Neural crest cell (in vitro differentiated cells): ENCODE measurements around the gene RASA3. TPM values are rescaled to one million over a fixed set of nuclear protein-coding genes. Genes with fewer than 3 reads are reported as not detected.
A peak's percentile ranks its signal among the peaks of the same experiment; 100 is the strongest.

ENCODE experiments used
- DNase-seq: peaks from one replicate; pipeline ENCODE4 v3.0.0; 2021; ENCODE audit warnings: low read depth, mixed read lengths, low spot score
- H3K27ac Mint-ChIP-seq: one replicate; pipeline ENCODE4 v1.8.0; 2021; ENCODE audit warnings: mild to moderate bottlenecking, mixed read lengths; ENCODE audit not compliant: unreplicated experiment
- H3K27me3 Mint-ChIP-seq: 2 replicates; pipeline ENCODE4 v1.8.0; 2021; ENCODE audit warnings: low read depth, mild to moderate bottlenecking, mixed read lengths
- H3K36me3 Mint-ChIP-seq: 2 replicates; pipeline ENCODE4 v1.8.0; 2021; ENCODE audit warnings: low read depth, mild to moderate bottlenecking, mixed read lengths
- H3K4me1 Mint-ChIP-seq: 2 replicates; pipeline ENCODE4 v1.8.0; 2021; ENCODE audit warnings: mixed read lengths
- H3K4me3 Mint-ChIP-seq: one replicate; pipeline ENCODE4 v1.8.0; 2021; ENCODE audit warnings: mild to moderate bottlenecking, mixed read lengths
- H3K9me3 Mint-ChIP-seq: 2 replicates; pipeline ENCODE4 v1.8.0; 2021; ENCODE audit warnings: mixed read lengths
- CTCF ChIP-seq: fragments of 200-600 bp; sonication (generic); conservative IDR thresholded peaks from 2 replicates; pipeline ENCODE4 v1.5.0; 2021; ENCODE audit warnings: antibody characterized with exemption, mild to moderate bottlenecking
- total RNA-seq: library from RNA; stranded (reverse); gene quantifications from 2 replicates; pipeline ENCODE4 v1.2.1, GENCODE V29; 2021

Gene RASA3
- total RNA-seq, 1 donor from 2014 or later = 29.5 TPM

GRCh38 chr13:114046431-114046975 lies 85.9 kb downstream of the RASA3 start:
- no peak for TF ChIP-seq CTCF
- H3K9me3 Mint-ChIP-seq = peaks cover 2% of the 10 kb centered on the region
- no peaks in the 10 kb centered on the region for H3K27me3 Mint-ChIP-seq
- H3K4me3 Mint-ChIP-seq = no peak overlapping the region
- peaks cover 51% of the 10 kb centered on the region for H3K4me1 Mint-ChIP-seq
- peaks cover 18% of the 10 kb centered on the region for H3K36me3 Mint-ChIP-seq
- H3K27ac Mint-ChIP-seq = peak overlapping the region; percentile 5
- no peak for DNase-seq

GRCh38 chr13:114045113-114045735 lies 87.2 kb downstream of the RASA3 start:
- Mint-ChIP-seq H3K36me3 (peaks cover 24% of the 10 kb centered on the region), H3K27me3 (no peaks in the 10 kb centered on the region), H3K27ac (peak overlapping the region; percentile 89), H3K4me1 (peaks cover 51% of the 10 kb centered on the region), H3K4me3 (peak overlapping the region; percentile 47), H3K9me3 (peaks cover 2% of the 10 kb centered on the region)
- DNase-seq = no peak
- TF ChIP-seq CTCF = no peak

GRCh38 chr13:114044486-114044885 lies 87.9 kb downstream of the RASA3 start:
- peaks cover 2% of the 10 kb centered on the region for H3K9me3 Mint-ChIP-seq
- H3K36me3 Mint-ChIP-seq = peaks cover 24% of the 10 kb centered on the region
- H3K27ac Mint-ChIP-seq = no peak overlapping the region
- H3K4me3 Mint-ChIP-seq = peak overlapping the region; percentile 47
- peaks cover 49% of the 10 kb centered on the region for H3K4me1 Mint-ChIP-seq
- no peak for DNase-seq
- no peaks in the 10 kb centered on the region for H3K27me3 Mint-ChIP-seq
- TF ChIP-seq CTCF = no peak

- H3K36me3 Mint-ChIP-seq = peaks cover 24% of the 10 kb centered on the region
- DNase-seq = no peak
- H3K27ac Mint-ChIP-seq = peak overlapping the region; percentile 83
- peaks cover 2% of the 10 kb centered on the region for H3K9me3 Mint-ChIP-seq
- no peaks in the 10 kb centered on the region for H3K27me3 Mint-ChIP-seq
- peaks cover 44% of the 10 kb centered on the region for H3K4me1 Mint-ChIP-seq
- no peak overlapping the region for H3K4me3 Mint-ChIP-seq
- no peak for TF ChIP-seq CTCF
Measured at GRCh38 chr13:114043421-114044053, 88.9 kb downstream of the RASA3 start.

DNA sequence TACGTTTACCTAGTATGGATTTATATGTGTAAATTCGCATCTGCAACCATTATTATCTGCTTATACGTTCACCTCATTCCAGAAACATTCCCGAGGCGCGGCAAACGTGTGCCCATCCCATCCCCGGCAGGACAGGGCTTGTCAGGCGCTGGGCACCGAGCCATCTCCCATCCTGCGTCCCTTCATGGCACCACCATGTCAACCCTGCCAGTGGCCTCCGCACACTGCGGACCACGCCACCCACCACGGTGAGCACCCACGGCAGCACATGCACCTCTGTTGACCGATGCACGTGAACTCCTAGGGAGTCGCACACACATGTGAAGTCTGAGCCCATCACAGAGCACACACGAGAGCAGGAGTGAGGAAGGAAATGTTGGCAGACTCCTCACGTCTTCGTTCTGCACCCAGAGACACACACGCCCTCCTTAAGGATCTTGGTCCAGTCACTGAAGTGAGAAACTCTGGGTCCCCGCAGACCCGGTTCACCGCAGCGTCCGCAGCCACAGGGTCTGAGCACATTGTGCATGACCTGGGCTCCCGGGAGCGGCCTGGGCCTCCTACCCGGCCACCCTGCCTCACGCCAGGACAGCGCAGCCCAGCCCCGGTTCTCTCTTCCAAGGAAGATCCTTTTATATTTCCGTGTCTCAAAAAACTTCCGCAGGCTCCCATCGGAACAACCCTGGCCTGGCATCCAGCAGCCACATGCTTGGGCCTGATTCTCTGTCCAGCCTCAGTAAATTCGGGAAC lies 90.2 kb downstream of the RASA3 start:
- Mint-ChIP-seq H3K4me1 (peaks cover 50% of the 10 kb centered on the region), H3K36me3 (peaks cover 26% of the 10 kb centered on the region), H3K27me3 (no peaks in the 10 kb centered on the region), H3K27ac (no peak overlapping the region), H3K4me3 (no peak overlapping the region), H3K9me3 (peaks cover 2% of the 10 kb centered on the region)
- no peak for TF ChIP-seq CTCF
- no peak for DNase-seq
